HG02763 (cell line): ENCODE measurements around the gene FBXO47.
"Not testable (repeated sequence)": the region's sequence is repeated elsewhere in the genome, so short reads cannot be mapped to it uniquely, and the experiment has no call there.

Experiments used
- ATAC-seq: cut with Tn5 transposase; IDR thresholded peaks from one replicate; pipeline ENCODE4 v1.9.1; 2021; ENCODE audit warnings: mild to moderate bottlenecking, moderate library complexity; ENCODE audit not compliant: unreplicated experiment

FBXO47 gene

DNA sequence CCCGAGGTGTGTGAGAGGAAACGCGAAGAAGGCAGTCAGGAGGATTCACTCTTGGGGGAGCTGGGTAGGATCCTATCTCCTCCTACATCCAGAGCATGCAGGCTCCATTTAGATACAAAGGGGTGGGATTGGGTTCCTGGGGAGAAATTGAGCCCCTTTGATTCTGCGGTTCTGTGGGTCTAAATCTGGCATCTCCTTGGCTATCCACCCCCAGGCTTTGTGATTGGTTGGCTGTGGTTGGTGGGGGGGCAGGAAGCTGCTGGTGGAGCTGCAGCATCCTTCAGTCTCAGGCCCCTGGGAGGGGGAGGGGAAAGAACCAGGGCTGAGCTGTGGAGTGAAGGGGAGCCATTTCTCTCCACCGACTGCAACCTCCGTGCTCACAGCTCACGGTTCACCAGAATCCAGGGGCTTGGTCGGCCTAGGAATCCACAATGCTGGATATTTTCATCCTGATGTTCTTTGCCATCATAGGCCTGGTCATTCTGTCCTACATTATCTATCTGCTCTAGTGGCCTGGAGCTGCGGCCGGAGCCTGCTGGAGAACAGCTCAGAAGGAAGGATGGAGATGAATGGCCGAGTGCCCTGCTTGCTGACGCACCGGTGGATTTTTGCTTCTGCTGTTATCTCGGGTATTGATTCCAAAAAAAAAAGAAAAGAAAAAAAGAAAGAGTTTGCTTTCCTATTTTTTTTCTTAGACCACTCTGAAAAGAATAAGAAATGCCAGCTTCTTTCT is 41.8 kb downstream of the FBXO47 start, which contains the start of gene LASP1NB:
Gene LASP1NB (plus strand): TSS at position 352 of the 733 bp plus-strand sequence.
- no peak for ATAC-seq

DNA sequence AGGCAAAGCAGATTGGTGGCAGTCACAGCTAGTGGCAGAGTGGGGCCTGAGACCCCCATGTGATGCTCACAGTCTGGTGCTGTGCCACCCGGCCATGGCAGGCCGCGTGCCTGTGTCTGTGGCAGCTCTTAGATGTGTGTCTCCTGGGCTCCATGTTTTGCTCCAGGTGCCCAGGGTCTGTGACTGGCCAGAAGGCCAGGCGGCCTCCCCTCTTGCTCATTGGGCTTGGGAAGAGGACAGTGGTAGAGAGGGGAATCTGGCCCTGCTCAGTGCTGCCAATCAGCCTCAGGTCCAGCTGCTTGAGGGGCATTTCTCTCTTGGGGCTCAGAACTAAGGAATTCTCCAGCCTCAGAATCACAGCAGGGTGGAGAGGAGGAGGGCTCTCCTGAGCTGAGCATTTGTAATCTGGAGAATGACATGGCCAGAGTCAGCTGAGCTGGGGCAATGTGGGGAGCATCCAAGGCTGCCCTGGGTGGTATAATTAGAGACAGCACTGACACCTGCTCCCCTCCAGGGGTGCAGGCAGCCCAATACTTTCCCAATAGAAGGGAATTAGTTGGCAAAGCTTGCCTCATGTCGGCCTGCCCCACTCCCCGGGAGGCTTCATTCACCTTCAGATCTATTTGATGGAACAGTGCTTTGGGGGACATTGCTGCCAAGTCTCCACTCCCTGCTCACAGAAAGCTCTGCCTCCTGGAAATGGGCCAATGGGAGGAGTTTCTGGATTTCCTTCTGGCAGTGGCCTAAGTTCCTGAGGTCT is 44.5 kb downstream of the FBXO47 start:
- ATAC-seq: no peak

DNA sequence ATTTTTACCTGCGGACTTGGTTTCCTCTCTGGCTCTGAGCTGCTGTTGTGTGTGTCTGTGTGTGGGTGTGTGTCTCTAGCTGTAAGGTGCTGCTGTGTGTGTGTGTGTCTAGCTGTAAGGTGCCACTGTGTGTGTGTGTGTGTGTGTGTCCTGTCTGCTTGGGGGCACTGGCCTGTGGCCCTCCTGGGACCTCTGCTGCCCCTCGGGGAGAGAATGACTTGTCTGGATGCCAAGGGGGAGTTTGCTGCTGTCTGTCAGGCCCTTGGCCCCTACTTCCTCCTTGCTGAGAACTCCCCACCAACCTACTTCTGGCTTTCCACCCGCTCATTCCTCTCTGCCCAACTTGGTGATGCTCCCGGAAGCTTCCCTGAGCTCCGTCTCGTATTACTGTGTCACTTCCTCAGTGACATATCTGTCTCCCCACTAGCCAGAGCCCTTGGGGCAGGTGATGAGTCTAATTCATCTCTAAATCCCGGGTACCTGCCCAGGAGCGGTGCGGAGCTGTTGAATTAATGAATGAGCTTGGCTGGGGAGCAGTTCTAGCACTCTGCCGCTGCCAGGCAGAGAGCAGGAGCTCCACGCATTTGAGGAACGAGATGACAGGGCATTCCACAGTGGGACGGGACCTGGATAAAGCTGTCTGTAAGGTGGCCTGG is 45.3 kb downstream of the FBXO47 start:
- ATAC-seq: no peak

DNA sequence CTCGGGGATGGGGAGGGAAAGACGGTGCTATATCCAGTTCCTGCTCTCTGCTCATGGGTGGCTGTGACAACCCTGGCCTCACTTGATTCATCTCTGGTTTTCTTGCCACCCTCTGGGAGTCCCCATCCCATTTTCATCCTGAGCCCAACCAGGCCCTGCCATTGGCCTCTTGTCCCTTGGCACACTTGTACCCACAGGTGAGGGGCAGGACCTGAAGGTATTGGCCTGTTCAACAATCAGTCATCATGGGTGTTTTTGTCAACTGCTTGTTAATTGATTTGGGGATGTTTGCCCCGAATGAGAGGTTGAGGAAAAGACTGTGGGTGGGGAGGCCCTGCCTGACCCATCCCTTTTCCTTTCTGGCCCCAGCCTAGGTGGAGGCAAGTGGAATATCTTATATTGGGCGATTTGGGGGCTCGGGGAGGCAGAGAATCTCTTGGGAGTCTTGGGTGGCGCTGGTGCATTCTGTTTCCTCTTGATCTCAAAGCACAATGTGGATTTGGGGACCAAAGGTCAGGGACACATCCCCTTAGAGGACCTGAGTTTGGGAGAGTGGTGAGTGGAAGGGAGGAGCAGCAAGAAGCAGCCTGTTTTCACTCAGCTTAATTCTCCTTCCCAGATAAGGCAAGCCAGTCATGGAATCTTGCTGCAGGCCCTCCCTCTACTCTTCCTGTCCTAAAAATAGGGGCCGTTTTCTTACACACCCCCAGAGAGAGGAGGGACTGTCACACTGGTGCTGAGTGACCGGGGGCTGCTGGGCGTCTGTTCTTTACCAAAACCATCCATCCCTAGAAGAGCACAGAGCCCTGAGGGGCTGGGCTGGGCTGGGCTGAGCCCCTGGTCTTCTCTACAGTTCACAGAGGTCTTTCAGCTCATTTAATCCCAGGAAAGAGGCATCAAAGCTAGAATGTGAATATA is 46.6 kb downstream of the FBXO47 start:
- no peak for ATAC-seq

DNA sequence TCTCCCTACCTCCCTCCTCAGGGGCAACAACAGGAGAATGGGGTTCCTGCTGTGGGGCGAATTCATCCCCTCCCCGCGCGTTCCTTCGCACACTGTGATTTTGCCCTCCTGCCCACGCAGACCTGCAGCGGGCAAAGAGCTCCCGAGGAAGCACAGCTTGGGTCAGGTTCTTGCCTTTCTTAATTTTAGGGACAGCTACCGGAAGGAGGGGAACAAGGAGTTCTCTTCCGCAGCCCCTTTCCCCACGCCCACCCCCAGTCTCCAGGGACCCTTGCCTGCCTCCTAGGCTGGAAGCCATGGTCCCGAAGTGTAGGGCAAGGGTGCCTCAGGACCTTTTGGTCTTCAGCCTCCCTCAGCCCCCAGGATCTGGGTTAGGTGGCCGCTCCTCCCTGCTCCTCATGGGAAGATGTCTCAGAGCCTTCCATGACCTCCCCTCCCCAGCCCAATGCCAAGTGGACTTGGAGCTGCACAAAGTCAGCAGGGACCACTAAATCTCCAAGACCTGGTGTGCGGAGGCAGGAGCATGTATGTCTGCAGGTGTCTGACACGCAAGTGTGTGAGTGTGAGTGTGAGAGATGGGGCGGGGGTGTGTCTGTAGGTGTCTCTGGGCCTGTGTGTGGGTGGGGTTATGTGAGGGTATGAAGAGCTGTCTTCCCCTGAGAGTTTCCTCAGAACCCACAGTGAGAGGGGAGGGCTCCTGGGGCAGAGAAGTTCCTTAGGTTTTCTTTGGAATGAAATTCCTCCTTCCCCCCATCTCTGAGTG is 47.7 kb downstream of the FBXO47 start:
- no peak for ATAC-seq

DNA sequence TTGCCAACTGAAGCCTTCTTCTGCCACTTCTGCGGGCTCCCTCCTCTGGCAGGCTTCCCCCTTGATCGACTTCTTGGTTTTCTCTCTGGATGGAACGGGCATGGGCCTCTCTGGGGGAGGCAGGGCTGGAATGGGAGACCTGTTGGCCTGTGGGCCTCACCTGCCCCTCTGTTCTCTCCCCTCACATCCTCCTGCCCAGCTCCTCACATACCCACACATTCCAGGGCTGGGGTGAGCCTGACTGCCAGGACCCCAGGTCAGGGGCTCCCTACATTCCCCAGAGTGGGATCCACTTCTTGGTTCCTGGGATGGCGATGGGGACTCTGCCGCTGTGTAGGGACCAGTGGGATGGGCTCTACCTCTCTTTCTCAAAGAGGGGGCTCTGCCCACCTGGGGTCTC is 48.3 kb downstream of the FBXO47 start:
- no peak for ATAC-seq

DNA sequence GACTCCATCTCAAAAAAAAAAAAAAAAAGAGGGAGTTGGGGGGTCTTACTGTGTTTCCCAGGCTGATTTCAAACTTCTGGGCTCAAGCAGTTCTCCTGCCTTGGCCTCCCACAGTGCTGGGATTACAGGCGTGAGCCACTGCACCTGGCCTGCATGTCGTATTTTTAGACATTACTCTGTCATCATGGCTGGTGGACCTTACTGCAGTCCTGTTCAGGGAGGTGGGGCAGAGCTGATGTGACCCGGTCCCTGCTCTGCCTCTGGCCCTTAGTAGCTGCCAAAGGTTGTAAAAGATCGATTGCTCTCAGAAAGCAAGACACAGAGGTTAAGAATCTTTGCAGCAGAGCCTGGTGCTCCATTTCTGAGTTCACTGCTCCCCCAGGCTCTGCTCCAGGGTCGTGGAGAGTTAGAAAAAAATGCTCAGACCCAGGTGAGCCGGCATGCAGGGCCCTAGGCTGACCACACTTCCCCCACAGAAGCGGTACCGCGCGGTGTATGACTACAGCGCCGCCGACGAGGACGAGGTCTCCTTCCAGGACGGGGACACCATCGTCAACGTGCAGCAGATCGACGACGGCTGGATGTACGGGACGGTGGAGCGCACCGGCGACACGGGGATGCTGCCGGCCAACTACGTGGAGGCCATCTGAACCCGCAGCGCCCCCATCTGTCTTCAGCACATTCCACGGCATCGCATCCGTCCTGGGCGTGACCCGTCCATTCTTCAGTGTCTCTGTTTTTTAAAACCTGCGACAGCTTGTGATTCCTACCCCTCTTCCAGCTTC is 48.9 kb downstream of the FBXO47 start:
- ATAC-seq: no peak

DNA sequence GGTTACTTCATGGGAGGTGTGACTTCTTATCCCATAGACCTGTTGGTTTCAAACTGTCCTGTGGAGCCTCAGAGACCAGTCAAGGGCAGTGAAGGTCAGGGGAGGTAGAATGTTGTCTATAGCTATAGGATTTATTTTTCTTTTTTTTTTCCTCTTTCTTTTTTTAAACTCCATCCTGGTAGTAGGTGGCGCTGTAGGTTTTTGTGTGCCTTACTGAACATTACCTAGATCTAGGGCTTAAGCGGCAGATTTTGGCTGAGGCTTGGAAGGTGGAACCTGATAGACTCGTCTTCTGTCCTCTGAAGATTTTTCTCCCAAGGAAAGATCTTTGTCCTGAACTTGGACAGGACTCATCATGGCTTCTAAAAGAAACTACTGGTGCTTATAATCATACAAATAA is 49.9 kb downstream of the FBXO47 start:
- ATAC-seq: no peak

DNA sequence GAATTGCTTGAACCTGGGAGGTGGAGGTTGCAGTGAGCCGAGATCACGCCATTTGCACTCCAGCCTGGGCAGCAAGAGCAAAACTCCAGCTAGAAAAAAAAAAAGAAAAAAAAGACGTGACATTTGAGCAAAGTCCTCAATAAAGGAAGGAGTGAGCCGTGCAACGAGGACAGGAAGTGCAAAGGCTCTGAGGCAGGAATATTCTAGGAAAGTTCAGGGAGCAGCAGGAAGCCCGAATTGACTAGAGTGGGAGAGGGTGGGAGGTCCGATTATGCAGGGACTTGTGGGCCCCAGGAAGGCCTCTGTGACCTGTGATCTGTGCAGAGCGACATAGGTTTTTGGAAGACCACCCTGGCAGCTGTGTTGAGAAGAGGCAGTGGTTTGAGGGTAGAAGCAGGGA is 50.4 kb downstream of the FBXO47 start:
- ATAC-seq: no peak

DNA sequence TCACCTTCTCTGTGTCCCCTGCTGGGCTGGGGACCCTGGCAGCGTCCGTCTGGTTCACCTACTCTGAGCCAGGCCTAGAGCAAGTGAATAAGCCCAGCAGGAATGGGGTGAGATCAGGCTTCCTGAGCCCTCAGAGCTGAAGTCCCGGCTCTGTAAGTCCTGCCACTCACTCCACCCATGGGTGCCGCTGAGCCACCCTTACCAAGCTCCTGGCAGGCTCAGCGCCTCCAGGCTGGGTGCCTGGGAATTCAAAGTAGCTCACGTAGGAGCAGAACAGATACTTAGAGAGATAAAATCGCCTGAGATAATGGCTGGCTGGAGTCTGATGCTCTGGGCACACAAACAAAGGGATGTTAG is 51.6 kb downstream of the FBXO47 start:
- ATAC-seq: no peak

DNA sequence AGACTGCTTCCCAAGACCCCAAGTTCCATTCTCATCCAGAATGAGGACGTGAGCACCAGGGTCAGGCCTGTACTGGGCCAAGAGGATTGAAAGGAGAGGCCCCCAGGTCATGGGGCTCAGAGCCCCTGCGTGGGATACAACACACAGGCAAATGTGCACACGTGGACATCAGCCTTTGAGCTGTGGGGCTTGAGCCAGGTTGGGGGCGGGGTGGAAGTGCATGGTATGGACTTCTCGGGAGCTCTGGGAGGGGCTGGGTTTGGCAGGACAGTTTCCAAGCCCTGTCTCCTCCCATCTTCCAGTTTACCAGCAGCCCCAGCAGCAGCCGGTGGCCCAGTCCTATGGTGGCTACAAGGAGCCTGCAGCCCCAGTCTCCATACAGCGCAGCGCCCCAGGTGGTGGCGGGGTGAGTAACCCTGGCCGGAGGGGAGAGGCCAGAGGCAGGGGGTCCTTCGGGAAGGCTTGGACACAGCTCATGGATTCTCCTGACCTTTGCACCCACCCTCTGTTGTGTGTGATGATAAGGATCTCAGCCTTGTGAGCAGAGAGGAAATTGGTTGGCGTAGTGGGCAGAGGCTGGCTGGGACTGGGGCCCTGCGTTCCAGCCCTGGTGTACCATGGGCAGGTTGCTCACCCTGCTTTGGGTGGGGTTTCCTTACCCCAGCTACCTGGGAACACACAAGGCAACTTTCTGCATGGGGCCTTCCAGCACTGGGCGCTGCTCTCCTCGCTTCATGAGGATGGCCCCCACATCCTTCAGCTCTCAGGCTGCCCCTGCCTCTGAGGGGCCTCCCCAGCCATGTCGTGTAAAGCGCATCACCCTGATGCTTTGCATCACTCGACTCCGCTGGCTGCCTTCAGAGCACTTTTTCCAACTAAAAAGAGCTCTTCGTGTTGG is 52.2 kb downstream of the FBXO47 start:
- ATAC-seq: no peak

DNA sequence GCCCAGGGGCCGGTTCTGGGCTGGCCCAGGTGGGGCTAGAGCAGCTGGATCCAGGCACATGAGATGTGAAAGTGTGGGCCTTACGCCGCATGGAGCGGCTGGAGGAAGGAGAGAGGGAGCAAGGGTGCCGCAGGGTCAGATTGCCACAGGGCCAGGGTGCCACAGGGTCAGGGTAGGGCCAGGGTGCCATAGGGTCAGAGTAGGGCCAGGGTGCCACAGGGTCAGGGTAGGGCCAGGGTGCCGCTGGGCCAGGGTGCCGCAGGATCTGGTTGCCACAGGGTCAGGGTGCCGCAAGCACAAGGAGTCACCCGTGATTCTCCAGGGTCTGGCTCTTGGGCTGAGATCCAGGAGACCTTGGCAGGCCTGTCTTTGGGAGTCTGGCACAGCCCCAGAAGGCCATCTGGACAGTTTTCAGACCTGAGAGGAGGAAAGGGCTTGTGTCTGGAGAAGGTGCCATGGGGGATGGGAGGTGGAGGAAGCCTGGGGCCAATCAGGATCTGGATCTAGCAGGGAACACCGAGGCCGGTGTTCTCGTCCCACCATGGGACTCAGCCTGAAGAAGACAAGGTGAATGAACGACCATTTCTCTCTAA is 54.9 kb downstream of the FBXO47 start:
- ATAC-seq: no peak

DNA sequence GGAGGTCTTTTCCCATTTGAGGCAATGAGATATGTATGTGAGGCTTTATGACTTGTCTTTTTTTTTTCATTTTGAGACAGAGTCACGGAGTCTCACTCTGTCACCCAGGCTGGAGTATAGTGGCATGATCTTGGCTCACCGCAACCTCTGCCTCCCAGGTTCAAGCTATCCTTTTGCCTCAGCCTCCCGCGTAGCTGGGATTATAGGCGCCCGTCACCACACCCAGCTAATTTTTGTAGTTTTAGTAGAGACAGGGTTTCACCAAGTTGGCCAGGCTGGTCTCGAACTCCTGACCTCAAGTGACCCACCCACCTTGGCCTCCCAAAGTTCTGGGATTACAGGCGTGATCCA is 55.5 kb downstream of the FBXO47 start:
- ATAC-seq: not testable (repeated sequence)

DNA sequence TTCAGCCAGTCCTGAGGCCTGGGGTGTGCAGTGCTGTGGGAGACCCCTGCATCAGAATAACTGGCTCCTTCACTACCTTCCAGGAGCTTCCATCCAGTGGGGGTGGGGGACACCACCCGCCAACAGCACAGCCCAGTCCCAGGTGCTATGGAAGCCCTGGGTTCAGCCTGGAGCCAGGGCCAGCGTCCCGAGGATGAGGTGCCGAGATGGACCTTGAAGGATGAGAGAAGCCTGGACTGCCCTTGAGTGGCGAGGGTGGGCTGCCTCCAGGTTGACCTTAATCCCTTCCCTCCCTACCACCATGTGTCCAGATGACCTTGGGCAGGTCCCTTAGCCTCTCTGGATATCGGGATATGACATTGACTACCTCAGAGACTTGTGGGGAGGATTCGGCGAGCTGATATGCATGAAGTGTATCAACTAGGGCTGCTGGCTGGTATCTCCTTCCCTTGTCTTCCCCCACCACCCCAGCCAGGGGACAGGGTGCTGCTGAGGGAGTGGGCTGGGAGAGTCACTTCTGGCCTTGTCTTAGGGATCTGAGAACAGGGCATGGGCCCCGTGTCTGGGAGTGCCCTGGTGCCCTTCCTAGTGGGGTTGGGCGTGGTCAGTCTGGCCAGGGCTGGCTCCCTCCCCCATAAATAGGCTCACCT is 56.0 kb downstream of the FBXO47 start:
- ATAC-seq: no peak

DNA sequence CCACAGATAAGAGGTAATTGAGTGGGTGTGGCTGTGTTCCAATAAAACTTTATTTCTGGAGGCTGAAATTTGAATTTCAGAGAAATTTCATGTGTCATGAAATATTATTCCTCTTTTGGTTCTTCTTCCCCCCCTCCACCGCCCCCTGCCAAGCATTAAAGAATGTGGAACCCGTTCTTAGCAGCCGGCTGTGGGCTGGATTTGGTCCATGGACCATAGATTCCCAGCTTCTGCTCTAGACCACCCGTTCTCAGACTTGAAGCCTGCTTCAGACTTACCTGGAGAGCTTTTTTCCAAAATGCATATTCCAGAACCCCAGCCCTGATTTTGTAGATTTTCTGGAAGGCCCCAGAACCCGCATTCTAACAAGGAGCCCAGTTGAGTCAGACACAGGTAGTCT is 56.9 kb downstream of the FBXO47 start:
- ATAC-seq: no peak

DNA sequence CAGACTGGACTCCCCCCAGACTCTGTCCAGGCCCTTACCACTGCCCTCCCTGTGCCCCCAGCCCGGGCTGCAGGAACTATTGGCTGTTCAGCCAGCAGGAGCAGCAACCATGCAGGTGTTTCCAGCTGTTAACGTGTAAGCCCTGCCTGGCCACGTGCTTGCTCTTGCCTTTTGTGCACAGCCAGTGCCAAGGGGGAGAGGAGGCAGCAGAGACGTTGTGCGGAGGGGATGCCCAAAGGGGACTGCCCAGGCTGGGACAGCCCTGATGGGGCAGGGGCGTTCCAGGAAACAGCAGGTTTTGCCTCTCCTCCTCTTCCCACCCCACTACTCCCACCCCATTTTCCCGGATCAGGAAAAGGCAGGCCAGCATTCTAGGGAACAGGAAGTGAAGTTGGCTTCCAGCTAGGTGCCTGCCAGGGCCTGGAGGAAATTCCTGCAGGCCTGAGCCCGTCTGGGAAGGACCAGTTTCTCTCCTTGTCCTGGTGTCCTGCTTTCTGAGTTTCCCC is 58.5 kb downstream of the FBXO47 start:
- no peak for ATAC-seq

DNA sequence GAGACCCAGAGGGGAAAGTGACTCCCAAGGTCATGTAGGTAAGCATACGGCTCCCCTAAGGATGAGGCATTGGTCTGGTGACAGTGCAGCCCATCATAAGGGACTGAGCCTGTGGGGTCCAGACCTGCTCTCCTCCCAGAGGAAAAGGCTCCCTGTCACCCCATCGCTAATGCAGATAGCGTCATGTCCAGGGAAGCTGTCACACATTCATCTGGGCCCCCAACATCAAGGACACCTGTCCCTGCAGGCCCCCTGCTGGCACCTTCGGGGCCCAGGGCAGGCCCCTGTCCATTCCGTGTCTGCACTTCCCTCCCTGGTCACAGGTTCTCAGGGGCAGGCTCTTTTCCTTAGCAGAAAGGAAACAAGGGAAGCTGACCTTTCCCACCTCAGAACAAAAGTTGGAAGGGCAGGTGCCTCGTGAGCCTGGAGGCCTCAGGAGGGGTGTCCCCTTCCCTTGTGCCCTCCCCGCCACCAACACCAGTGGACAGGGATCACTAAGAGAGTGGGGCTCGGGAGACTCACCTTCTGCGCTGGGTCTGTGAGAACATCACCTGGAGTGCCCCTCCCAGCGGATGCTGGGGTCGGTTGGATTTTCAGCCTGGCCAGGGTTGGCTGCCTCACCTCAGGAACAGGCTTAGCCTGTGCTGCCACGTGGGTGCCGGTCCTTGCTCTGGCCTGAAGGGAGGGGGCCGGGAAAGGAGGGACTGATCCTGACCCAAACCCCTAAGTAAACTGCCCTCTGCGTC is 59.1 kb downstream of the FBXO47 start:
- ATAC-seq: no peak
